H9 (cell line): Measurements from ENCODE around the gene MAGI1. TPM values are rescaled to one million over a fixed set of nuclear protein-coding genes. Genes with fewer than 3 reads are reported as not detected.

Experiments
- DNase-seq: peaks from one replicate; pipeline ENCODE4 v3.0.0-alpha.2; 2017
- H2AFZ ChIP-seq: one replicate; pipeline ENCODE4 v1.6.1; 2013; ENCODE audit warnings: mild to moderate bottlenecking, low read length, control low read depth, moderate library complexity
- H2AK5ac ChIP-seq: 2 replicates; pipeline ENCODE4 v1.6.1; 2013; ENCODE audit warnings: low read length, control low read depth, mixed read lengths; ENCODE audit not compliant: insufficient read length
- H2BK120ac ChIP-seq: one replicate; pipeline ENCODE4 v1.6.1; 2013; ENCODE audit warnings: low read depth, mild to moderate bottlenecking, low read length, control low read depth, inconsistent platforms; ENCODE audit not compliant: poor library complexity, severe bottlenecking
- H2BK12ac ChIP-seq: 2 replicates; pipeline ENCODE4 v1.6.1; 2013; ENCODE audit warnings: low read length, control low read depth, mixed read lengths, low read depth; ENCODE audit not compliant: insufficient read length
- H2BK15ac ChIP-seq: 2 replicates; pipeline ENCODE4 v1.6.1; 2013; ENCODE audit warnings: low read depth, low read length, control low read depth
- H2BK20ac ChIP-seq: one replicate; pipeline ENCODE4 v1.6.1; 2013; ENCODE audit warnings: low read depth, mild to moderate bottlenecking, low read length, control low read depth, inconsistent platforms; ENCODE audit not compliant: poor library complexity, severe bottlenecking
- H2BK5ac ChIP-seq: 2 replicates; pipeline ENCODE4 v1.6.1; 2013; ENCODE audit warnings: low read length, control low read depth, mixed read lengths; ENCODE audit not compliant: insufficient read length
- H3K14ac ChIP-seq: 2 replicates; pipeline ENCODE4 v1.6.1; 2013; ENCODE audit warnings: low read length, control low read depth; ENCODE audit not compliant: insufficient read depth
- H3K18ac ChIP-seq: 2 replicates; pipeline ENCODE4 v1.6.1; 2013; ENCODE audit warnings: low read depth, mild to moderate bottlenecking, mixed read lengths, low read length, control low read depth; ENCODE audit not compliant: insufficient read length
- H3K23ac ChIP-seq: 2 replicates; pipeline ENCODE4 v1.6.1; 2013; ENCODE audit warnings: low read length, control low read depth, mixed read lengths, low read depth; ENCODE audit not compliant: insufficient read length
- H3K23me2 ChIP-seq: 2 replicates; pipeline ENCODE4 v1.6.1; 2013; ENCODE audit warnings: low read depth, mild to moderate bottlenecking, mixed read lengths, low read length, control low read depth; ENCODE audit not compliant: insufficient read length, poor library complexity, severe bottlenecking
- H3K27ac ChIP-seq: 2 replicates; pipeline ENCODE4 v1.5.1; 2013; ENCODE audit warnings: low read length, control low read depth, mixed read lengths, low read depth; ENCODE audit not compliant: insufficient read length
- H3K27me3 ChIP-seq: 2 replicates; pipeline ENCODE4 v1.6.1; 2013; ENCODE audit warnings: low read length, control low read depth, inconsistent platforms; ENCODE audit not compliant: insufficient read depth
- H3K4ac ChIP-seq: 2 replicates; pipeline ENCODE4 v1.6.1; 2013; ENCODE audit warnings: low read depth, mild to moderate bottlenecking, control low read depth, inconsistent platforms, low read length, moderate library complexity
- H3K4me1 ChIP-seq: 2 replicates; pipeline ENCODE4 v1.6.1; 2013; ENCODE audit warnings: low read length, control low read depth, inconsistent platforms; ENCODE audit not compliant: insufficient read depth
- H3K4me2 ChIP-seq: 2 replicates; pipeline ENCODE4 v1.6.1; 2013; ENCODE audit warnings: low read length, control low read depth, mixed read lengths; ENCODE audit not compliant: insufficient read length, insufficient read depth
- H3K56ac ChIP-seq: 2 replicates; pipeline ENCODE4 v1.6.1; 2013; ENCODE audit warnings: low read depth, mild to moderate bottlenecking, mixed read lengths, low read length, control low read depth; ENCODE audit not compliant: insufficient read length
- H3K79me1 ChIP-seq: 2 replicates; pipeline ENCODE4 v1.6.1; 2013; ENCODE audit warnings: low read depth, mild to moderate bottlenecking, moderate library complexity, low read length, control low read depth, inconsistent platforms; ENCODE audit not compliant: insufficient read depth, poor library complexity, severe bottlenecking
- H3K79me2 ChIP-seq: 2 replicates; pipeline ENCODE4 v1.6.1; 2013; ENCODE audit warnings: low read length, control low read depth, inconsistent platforms; ENCODE audit not compliant: insufficient read depth
- H3K9ac ChIP-seq: 2 replicates; pipeline ENCODE4 v1.6.1; 2013; ENCODE audit warnings: low read length, control low read depth, mixed read lengths; ENCODE audit not compliant: insufficient read length; ENCODE audit errors: extremely low read depth
- H3K9me3 ChIP-seq: one replicate; pipeline ENCODE4 v1.6.1; 2013; ENCODE audit warnings: low read depth, low read length, inconsistent platforms; ENCODE audit not compliant: control insufficient read depth
- H3T11ph ChIP-seq: one replicate; pipeline ENCODE4 v1.6.1; 2013; ENCODE audit warnings: mild to moderate bottlenecking, low read length, control low read depth, inconsistent platforms
- H4K20me1 ChIP-seq: one replicate; pipeline ENCODE4 v1.6.1; 2013; ENCODE audit not compliant: control insufficient read depth, insufficient read length, insufficient read depth
- H4K5ac ChIP-seq: 2 replicates; pipeline ENCODE4 v1.6.1; 2013; ENCODE audit warnings: low read depth, mild to moderate bottlenecking, mixed read lengths, low read length, control low read depth; ENCODE audit not compliant: insufficient read length
- H4K8ac ChIP-seq: replicated peaks from 2 replicates; pipeline ENCODE4 v1.6.1; 2013; ENCODE audit warnings: low read length, control low read depth, mixed read lengths, low read depth; ENCODE audit not compliant: insufficient read length
- H4K91ac ChIP-seq: 2 replicates; pipeline ENCODE4 v1.6.1; 2013; ENCODE audit warnings: low read depth, mild to moderate bottlenecking, moderate library complexity, mixed read lengths, low read length, control low read depth; ENCODE audit not compliant: insufficient read length
- H3K27ac Mint-ChIP-seq, 3 experiments: 2 replicates in 2 of 3; 3 replicates in 1 of 3; pipeline ENCODE4 v1.8.0; 2020 to 2021; ENCODE audit warnings: mixed read lengths in 3 of 3, mild to moderate bottlenecking in 1 of 3, moderate library complexity in 1 of 3
- H3K27me3 Mint-ChIP-seq: 2 replicates; pipeline ENCODE4 v1.8.0; 2021; ENCODE audit warnings: low read depth, mild to moderate bottlenecking, moderate library complexity, mixed read lengths
- H3K36me3 Mint-ChIP-seq, 3 experiments: 2 replicates in 2 of 3; 3 replicates in 1 of 3; pipeline ENCODE4 v1.8.0; 2020 to 2021; ENCODE audit warnings: low read depth in 3 of 3, mixed read lengths in 3 of 3; ENCODE audit not compliant: insufficient read depth in 1 of 3
- H3K4me1 Mint-ChIP-seq, 2 experiments: 2 replicates each; pipeline ENCODE4 v1.8.0; 2020; ENCODE audit warnings: mixed read lengths in 2 of 2
- H3K4me3 Mint-ChIP-seq, 2 experiments: 2 replicates in 1 of 2; 3 replicates in 1 of 2; pipeline ENCODE4 v1.8.0; 2020 to 2021; ENCODE audit warnings: mild to moderate bottlenecking in 2 of 2, mixed read lengths in 2 of 2, moderate library complexity in 1 of 2
- H3K9me3 Mint-ChIP-seq, 2 experiments: 2 replicates in 1 of 2; 3 replicates in 1 of 2; pipeline ENCODE4 v1.8.0; 2020; ENCODE audit warnings: mild to moderate bottlenecking in 2 of 2, mixed read lengths in 2 of 2, moderate library complexity in 1 of 2
- CTCF ChIP-seq: fragments of 200-600 bp; sonication (generic); conservative IDR thresholded peaks from 3 replicates; pipeline ENCODE4 v1.8.0; 2021; ENCODE audit warnings: antibody characterized with exemption, mild to moderate bottlenecking
- WGBS: extraction: QIAGEN DNeasy Blood & Tissue Kit; methylation state at CpG from one replicate; pipeline ENCODE4 v1.1.7; 2013; ENCODE audit warnings: missing lambda C conversion rate, low lambda C conversion rate, mixed read lengths; ENCODE audit not compliant: insufficient read length; ENCODE audit errors: extremely low coverage; 5-methylcytosine and 5-hydroxymethylcytosine counted together
- total RNA-seq: library from RNA; stranded (reverse); gene quantifications from 2 replicates; pipeline ENCODE4 v1.2.1, GENCODE V29; 2021

MAGI1 gene
- total RNA-seq, 1 experiment from 2014 or later: 65.7 TPM

GRCh38 chr3:65538101-65538500 lies 500.6 kb downstream of the MAGI1 start:
- no peak overlapping the region for H2AK5ac ChIP-seq
- no peak overlapping the region for H3K4me2 ChIP-seq
- no peaks in the 10 kb centered on the region for H3K27me3 ChIP-seq
- H3K4me1 ChIP-seq: peaks cover 17% of the 10 kb centered on the region
- no CpG with 5 or more reads among the region's 1 CpG for WGBS
- peaks cover 28 to 53% of the 10 kb centered on the region in 2 experiments for H3K4me1 Mint-ChIP-seq
- H3K79me1 ChIP-seq: no peaks in the 10 kb centered on the region
- no peak overlapping the region for H2BK120ac ChIP-seq
- H2BK5ac ChIP-seq: no peak overlapping the region
- H3K9me3 Mint-ChIP-seq: peaks cover 7 to 8% of the 10 kb centered on the region in 2 experiments; a peak in 4 of 5 replicates
- no peak overlapping the region for H4K5ac ChIP-seq
- H3T11ph ChIP-seq: no peak overlapping the region
- no peak overlapping the region for H2BK15ac ChIP-seq
- no peak overlapping the region for H2BK20ac ChIP-seq
- TF ChIP-seq CTCF: no peak
- no peak overlapping the region for H4K8ac ChIP-seq
- peaks cover 4 to 11% (median 9%) of the 10 kb centered on the region in 3 experiments; a peak in 6 of 7 replicates for H3K36me3 Mint-ChIP-seq
- no peaks in the 10 kb centered on the region for H3K27me3 Mint-ChIP-seq
- H2AFZ ChIP-seq: no peak overlapping the region
- no peak overlapping the region for H3K14ac ChIP-seq
- no peak overlapping the region for H3K23ac ChIP-seq
- no peak for DNase-seq
- H3K23me2 ChIP-seq: no peaks in the 10 kb centered on the region
- no peaks in the 10 kb centered on the region for H3K9me3 ChIP-seq
- no peak overlapping the region for H3K18ac ChIP-seq
- H3K4ac ChIP-seq: no peak overlapping the region
- H3K56ac ChIP-seq: no peak overlapping the region
- H4K91ac ChIP-seq: no peak overlapping the region
- H2BK12ac ChIP-seq: no peak overlapping the region
- no peak overlapping the region for H3K9ac ChIP-seq
- no peaks in the 10 kb centered on the region for H4K20me1 ChIP-seq
- no peak overlapping the region for H3K27ac ChIP-seq
- H3K27ac Mint-ChIP-seq: no peak overlapping the region
- H3K79me2 ChIP-seq: peaks cover 11% of the 10 kb centered on the region; the same call in 1 of the 2 replicates
- H3K4me3 Mint-ChIP-seq: no peak overlapping the region
